Gastroesophageal sphincter (tissue), 3 donors: ENCODE results near the gene SMPD2.

Source experiments
- EP300 ChIP-seq: sonication (generic); formaldehyde crosslinking; IDR thresholded peaks from one replicate; pipeline ENCODE4 v1.6.1; 2017; ENCODE audit warnings: antibody characterized with exemption, mild to moderate bottlenecking
- POLR2A ChIP-seq, 2 donors: fragments of 450-650 bp; IDR thresholded peaks; one replicate each; pipeline ENCODE4 v1.6.1; 2017; ENCODE audit warnings: antibody characterized with exemption in 2 of 2, mild to moderate bottlenecking in 2 of 2, moderate library complexity in 1 of 2
- POLR2AphosphoS5 ChIP-seq: sonication (generic); formaldehyde crosslinking; IDR thresholded peaks from one replicate; pipeline ENCODE4 v1.6.1; 2017; ENCODE audit warnings: antibody characterized with exemption
- TF ChIP-seq, protein P1 (sequence below), 4 experiments: fragments of 200-600 bp in 2 of 4; fragments of 450-650 bp in 2 of 4; sonication (generic) in 1 of 4; IDR thresholded peaks; one replicate each; pipeline ENCODE4 v1.5.1; 2017 to 2019; ENCODE audit warnings: antibody characterized with exemption in 4 of 4, mild to moderate bottlenecking in 2 of 4, moderate library complexity in 2 of 4

DNA sequence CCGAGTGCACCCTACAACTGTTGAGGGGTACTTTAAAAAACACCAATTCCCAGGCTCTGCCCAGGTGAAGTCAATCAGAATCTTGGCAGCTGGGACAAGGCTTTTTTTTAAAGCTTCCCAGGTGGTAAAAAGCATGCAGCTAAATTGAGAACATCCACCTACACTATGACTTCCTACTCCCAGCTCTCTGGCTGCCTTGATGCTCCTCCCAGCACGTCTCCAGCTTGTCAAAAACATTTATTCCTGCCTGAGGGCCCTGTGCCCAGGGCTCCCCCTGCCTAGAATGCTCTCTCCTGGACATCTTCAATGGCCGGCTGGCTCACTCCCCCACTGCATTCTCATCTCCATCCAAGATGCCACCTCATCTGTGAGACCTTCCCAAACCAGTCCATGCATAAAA is 32.6 kb downstream of the SMPD2 start:
- TF ChIP-seq, protein P1, sequence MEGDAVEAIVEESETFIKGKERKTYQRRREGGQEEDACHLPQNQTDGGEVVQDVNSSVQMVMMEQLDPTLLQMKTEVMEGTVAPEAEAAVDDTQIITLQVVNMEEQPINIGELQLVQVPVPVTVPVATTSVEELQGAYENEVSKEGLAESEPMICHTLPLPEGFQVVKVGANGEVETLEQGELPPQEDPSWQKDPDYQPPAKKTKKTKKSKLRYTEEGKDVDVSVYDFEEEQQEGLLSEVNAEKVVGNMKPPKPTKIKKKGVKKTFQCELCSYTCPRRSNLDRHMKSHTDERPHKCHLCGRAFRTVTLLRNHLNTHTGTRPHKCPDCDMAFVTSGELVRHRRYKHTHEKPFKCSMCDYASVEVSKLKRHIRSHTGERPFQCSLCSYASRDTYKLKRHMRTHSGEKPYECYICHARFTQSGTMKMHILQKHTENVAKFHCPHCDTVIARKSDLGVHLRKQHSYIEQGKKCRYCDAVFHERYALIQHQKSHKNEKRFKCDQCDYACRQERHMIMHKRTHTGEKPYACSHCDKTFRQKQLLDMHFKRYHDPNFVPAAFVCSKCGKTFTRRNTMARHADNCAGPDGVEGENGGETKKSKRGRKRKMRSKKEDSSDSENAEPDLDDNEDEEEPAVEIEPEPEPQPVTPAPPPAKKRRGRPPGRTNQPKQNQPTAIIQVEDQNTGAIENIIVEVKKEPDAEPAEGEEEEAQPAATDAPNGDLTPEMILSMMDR (IDR thresholded peaks at IDR 0.05) = no peak
- no peak for TF ChIP-seq EP300
- no peak for TF ChIP-seq POLR2AphosphoS5
- no peak for TF ChIP-seq POLR2A (IDR thresholded peaks at IDR 0.05)
